Left lung (tissue), 10 donors: ENCODE results near the gene DPF1. TPM values are rescaled to one million over a fixed set of nuclear protein-coding genes. Genes with fewer than 3 reads are reported as not detected.
"Not testable (repeated sequence)": the region's sequence is repeated elsewhere in the genome, so short reads cannot be mapped to it uniquely, and the experiment has no call there.

Experiments
- ATAC-seq: fragments of 200-7000 bp; cut with Tn5 transposase; one replicate; pipeline ENCODE4 v1.9.1; 2020; ENCODE audit warnings: moderate library complexity
- DNase-seq, 4 donors: peaks; one replicate each; pipeline ENCODE4 v3.0.0-alpha.2; 2013 to 2020
- H3K27ac ChIP-seq, 2 donors: fragments of 200-600 bp; sonication (generic) in 1 of 2; one replicate each; pipeline versions ENCODE4 v1.5.0 to v1.8.0; 2020 to 2021
- H3K27me3 ChIP-seq, 2 donors: fragments of 200-600 bp; sonication (generic) in 1 of 2; one replicate each; pipeline versions ENCODE4 v1.5.0 to v1.8.0; 2020 to 2021
- H3K36me3 ChIP-seq, 2 donors: fragments of 200-600 bp; sonication (generic) in 1 of 2; one replicate each; pipeline versions ENCODE4 v1.5.0 to v1.8.0; 2020 to 2021
- H3K4me1 ChIP-seq, 2 donors: fragments of 200-600 bp; one replicate each; pipeline ENCODE4 v1.8.0; 2021
- H3K4me3 ChIP-seq, 2 donors: fragments of 200-600 bp; sonication (generic) in 1 of 2; one replicate each; pipeline versions ENCODE4 v1.5.0 to v1.8.0; 2020 to 2021; ENCODE audit warnings: mild to moderate bottlenecking in 1 of 2
- H3K9me3 ChIP-seq, 2 donors: fragments of 200-600 bp; sonication (generic) in 1 of 2; one replicate each; pipeline versions ENCODE4 v1.5.0 to v1.8.0; 2020 to 2021
- CTCF ChIP-seq, 2 donors: fragments of 200-600 bp; sonication (generic) in 1 of 2; IDR thresholded peaks; one replicate each; pipeline versions ENCODE4 v1.5.0 to v1.8.0; 2021; ENCODE audit warnings: antibody characterized with exemption in 2 of 2
- intact Hi-C, 2 donors: fragments of 100-400 bp; cut with DNase I; formaldehyde crosslinking; loops; one replicate each; pipeline versions ENCODE4 v1.11.2 to v1.14.2; 2022
- polyA plus RNA-seq, 6 donors: library from polyadenylated mRNA; unstranded; fragments of 120-200 nt; gene quantifications; one replicate each; pipeline ENCODE4 v1.2.1, GENCODE V29; 2013; ENCODE audit not compliant: insufficient read length in 6 of 6
- total RNA-seq, 2 donors: library from RNA; stranded (reverse); fragmentation: NEBNext Ultra II Directional; extraction: Animal tissue kit (Norgen Biotek cat#: 25700); gene quantifications; one replicate each; pipeline ENCODE4 v1.2.1, GENCODE V29; 2021
- donor health status: DM: no; HTN: yes; CAD: no.
- donor health status: DM: no; HTN: no; CAD: no.

The DPF1 gene
- total and polyA plus RNA-seq, 8 donors = 0.39 to 4.3 (median 2.9) TPM

- intact Hi-C loops = loop anchor here in 1 of 2 donors (10.0 kb wide), 1 partner anchor 325 kb away; the partner anchor contains the start of genes SIPA1L3 and WDR87
- Histone ChIP-seq H3K27me3 (peaks cover 30 to 85% of the 10 kb centered on the region in 2 donors), H3K36me3 (no peaks in the 10 kb centered on the region), H3K4me3 (no peak overlapping the region), H3K27ac (no peak overlapping the region), H3K4me1 (peaks cover 4 to 8% of the 10 kb centered on the region in 2 donors), H3K9me3 (no peaks in the 10 kb centered on the region)
- no peak for TF ChIP-seq CTCF (IDR thresholded peaks at IDR 0.05)
- ATAC-seq = peak; percentile 66
- DNase-seq = peak in 2 of 4 donors; percentile 59 to 87
Observed at GRCh38 chr19:38229585-38230073, 5.6 kb upstream of the DPF1 start.

DNA sequence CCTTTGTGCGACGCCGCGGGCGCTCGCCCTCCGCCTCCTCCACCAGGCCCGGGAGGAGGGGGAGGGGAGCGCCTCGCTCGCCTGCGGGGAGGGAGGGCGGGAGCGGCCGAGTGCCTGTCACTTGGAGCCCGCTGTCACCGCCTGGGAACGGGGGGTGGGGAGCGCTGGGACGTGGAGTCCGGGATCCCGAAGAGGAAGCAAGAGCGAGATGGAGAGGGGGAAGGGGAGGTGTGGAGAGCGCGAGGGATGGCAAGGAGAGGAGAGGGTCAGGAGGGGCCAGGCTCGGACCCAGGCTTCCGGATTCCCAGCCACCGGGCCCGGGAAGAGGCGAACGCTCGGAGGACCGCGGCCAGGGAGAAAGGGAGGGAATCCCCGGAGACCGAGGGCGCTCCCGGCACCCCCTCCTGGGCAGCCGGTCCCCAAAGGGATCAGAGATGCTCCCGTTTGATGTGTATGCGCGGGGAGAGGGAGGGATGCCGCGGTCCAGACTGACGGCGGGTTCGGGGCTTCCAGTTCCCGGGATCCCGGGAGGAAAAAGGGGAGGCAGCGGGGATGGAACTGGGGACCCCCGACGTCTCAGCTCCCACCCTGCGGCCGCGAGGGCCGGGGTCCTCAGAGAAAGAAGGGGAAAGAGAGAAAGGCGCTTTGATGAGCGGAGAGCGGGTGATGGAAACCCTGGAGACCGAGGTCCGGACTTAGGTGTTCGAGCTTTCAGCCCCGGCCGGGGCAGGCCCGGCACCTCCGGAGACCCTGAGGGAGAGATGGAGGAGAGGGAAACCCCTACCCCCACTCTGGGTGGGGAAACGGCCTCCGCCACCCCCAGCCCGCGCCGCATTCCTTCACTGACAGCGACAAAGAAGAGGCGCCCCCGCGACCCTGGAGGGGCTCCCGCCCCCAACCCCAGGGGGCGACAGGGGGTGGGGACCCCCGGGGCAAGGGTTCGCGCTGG, 4.7 kb upstream of the DPF1 start:
- H3K4me3 ChIP-seq = no peak overlapping the region
- TF ChIP-seq CTCF (IDR thresholded peaks at IDR 0.05) = no peak
- no peaks in the 10 kb centered on the region for H3K36me3 ChIP-seq
- DNase-seq (peak in 1 of 4 donors; percentile 37), ATAC-seq (no peak)
- intact Hi-C loops = loop anchor here in 1 of 2 donors (10.0 kb wide), 1 partner anchor 324 kb away; the partner anchor contains the start of genes SIPA1L3 and WDR87
- H3K27ac ChIP-seq = no peak overlapping the region
- H3K27me3 ChIP-seq = peaks cover 34 to 94% of the 10 kb centered on the region in 2 donors
- no peaks in the 10 kb centered on the region for H3K9me3 ChIP-seq
- peaks cover 7 to 15% of the 10 kb centered on the region in 2 donors for H3K4me1 ChIP-seq

- Histone ChIP-seq H3K4me1 (peaks cover 7 to 18% of the 10 kb centered on the region in 2 donors), H3K4me3 (no peak overlapping the region), H3K27me3 (peaks cover 42 to 96% of the 10 kb centered on the region in 2 donors), H3K9me3 (no peaks in the 10 kb centered on the region), H3K27ac (no peak overlapping the region), H3K36me3 (no peaks in the 10 kb centered on the region)
- intact Hi-C loops = loop anchor here in 1 of 2 donors (10.0 kb wide), 1 partner anchor 323 kb away; the partner anchor contains the start of genes SIPA1L3 and WDR87
- no peak for TF ChIP-seq CTCF (IDR thresholded peaks at IDR 0.05)
- no peak for DNase-seq
- ATAC-seq = no peak
Observed at GRCh38 chr19:38228005-38228377, 4.0 kb upstream of the DPF1 start.

- ATAC-seq = no peak
- H3K4me3 ChIP-seq = no peak overlapping the region
- no peaks in the 10 kb centered on the region for H3K36me3 ChIP-seq
- intact Hi-C loops = loop anchor here in 1 of 2 donors (10.0 kb wide), 1 partner anchor 323 kb away; the partner anchor contains the start of genes SIPA1L3 and WDR87
- TF ChIP-seq CTCF (IDR thresholded peaks at IDR 0.05) = no peak
- no peaks in the 10 kb centered on the region for H3K9me3 ChIP-seq
- H3K27me3 ChIP-seq = peaks cover 46 to 97% of the 10 kb centered on the region in 2 donors
- H3K27ac ChIP-seq = no peak overlapping the region
- no peak for DNase-seq
- H3K4me1 ChIP-seq = peaks cover 7 to 18% of the 10 kb centered on the region in 2 donors
Observed at GRCh38 chr19:38227287-38228004, 3.4 kb upstream of the DPF1 start.

DNA sequence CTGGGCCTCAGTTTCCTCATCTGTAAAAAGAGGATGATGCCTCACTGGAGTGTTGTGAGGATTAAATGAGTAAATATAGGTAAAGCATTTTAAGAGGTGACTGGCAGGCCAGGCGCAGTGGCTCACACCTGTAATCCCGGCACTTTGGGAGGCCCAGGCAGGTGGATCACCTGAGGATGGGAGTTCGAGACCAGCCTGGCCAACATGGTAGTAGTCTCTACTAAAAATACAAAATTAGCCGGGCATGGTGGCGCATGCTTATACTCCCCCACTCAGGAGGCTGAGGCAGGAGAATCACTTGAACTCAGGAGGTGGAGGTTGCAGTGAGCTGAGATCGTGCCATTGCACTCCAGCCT, 819 bp upstream of the DPF1 start:
- intact Hi-C loops = loop anchor here in 1 of 2 donors (10.0 kb wide), 1 partner anchor 320 kb away; the partner anchor contains the start of genes SIPA1L3 and WDR87
- ATAC-seq, DNase-seq, H3K4me3 ChIP-seq, H3K36me3 ChIP-seq, H3K27ac ChIP-seq, H3K9me3 ChIP-seq: not testable (repeated sequence)
- H3K27me3 ChIP-seq = peaks cover 48 to 97% of the 10 kb centered on the region in 2 donors
- peaks cover 7 to 18% of the 10 kb centered on the region in 2 donors for H3K4me1 ChIP-seq
